Measurements from ENCODE around the gene C2orf72.

The C2orf72 gene

GRCh38 chr2:231093933-231094332, 56.6 kb downstream of the C2orf72 start:
- no peak for DNase-seq

- no peak for DNase-seq
Measured at GRCh38 chr2:231094736-231095346, 57.5 kb downstream of the C2orf72 start.
